ENCODE data around the gene TAPT1.
A peak's percentile ranks its signal among the peaks of the same experiment; 100 is the strongest.

The TAPT1 gene

DNA sequence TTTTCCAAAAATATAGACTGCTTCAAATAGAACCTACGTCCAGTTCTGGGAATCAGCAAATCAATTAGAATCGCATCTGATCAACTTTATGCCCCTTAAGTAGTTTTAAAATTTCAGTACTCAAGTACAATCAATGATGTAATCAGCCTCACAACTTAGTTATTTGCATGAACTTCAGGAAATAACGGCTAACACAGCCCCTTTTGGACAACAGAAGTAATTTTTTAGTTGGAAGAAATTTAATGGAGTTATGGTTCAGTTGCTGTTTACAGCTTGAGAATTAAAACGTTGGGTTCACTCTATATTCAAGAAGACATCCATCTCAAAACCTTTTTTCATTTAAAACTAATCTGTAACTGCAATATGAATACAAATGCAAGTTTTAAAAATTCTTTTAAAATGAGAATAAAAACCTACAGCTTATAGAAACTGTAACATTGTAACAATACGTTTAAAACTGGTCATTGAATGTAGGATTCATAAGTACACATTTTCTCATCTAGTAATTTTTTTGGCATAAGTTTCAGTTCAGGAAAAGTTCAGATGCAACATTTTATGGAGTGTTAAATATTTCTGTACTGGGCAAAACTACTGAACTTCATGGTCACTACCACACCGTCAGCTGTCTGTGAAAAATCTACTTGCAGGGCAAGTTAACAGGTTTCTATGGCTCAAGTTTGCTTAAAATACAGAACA is 956 bp downstream of the TAPT1 start:
- H3K4me3 ChIP-seq (ENCODE audit: low read length), result peak overlapping the region; percentile 86
- DNase-seq (ENCODE audit: low read depth), result no peak
- TF ChIP-seq, protein P1, sequence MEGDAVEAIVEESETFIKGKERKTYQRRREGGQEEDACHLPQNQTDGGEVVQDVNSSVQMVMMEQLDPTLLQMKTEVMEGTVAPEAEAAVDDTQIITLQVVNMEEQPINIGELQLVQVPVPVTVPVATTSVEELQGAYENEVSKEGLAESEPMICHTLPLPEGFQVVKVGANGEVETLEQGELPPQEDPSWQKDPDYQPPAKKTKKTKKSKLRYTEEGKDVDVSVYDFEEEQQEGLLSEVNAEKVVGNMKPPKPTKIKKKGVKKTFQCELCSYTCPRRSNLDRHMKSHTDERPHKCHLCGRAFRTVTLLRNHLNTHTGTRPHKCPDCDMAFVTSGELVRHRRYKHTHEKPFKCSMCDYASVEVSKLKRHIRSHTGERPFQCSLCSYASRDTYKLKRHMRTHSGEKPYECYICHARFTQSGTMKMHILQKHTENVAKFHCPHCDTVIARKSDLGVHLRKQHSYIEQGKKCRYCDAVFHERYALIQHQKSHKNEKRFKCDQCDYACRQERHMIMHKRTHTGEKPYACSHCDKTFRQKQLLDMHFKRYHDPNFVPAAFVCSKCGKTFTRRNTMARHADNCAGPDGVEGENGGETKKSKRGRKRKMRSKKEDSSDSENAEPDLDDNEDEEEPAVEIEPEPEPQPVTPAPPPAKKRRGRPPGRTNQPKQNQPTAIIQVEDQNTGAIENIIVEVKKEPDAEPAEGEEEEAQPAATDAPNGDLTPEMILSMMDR (conservative IDR thresholded peaks at IDR 0.05; ENCODE audit: low read depth, low read length), result no peak

DNA sequence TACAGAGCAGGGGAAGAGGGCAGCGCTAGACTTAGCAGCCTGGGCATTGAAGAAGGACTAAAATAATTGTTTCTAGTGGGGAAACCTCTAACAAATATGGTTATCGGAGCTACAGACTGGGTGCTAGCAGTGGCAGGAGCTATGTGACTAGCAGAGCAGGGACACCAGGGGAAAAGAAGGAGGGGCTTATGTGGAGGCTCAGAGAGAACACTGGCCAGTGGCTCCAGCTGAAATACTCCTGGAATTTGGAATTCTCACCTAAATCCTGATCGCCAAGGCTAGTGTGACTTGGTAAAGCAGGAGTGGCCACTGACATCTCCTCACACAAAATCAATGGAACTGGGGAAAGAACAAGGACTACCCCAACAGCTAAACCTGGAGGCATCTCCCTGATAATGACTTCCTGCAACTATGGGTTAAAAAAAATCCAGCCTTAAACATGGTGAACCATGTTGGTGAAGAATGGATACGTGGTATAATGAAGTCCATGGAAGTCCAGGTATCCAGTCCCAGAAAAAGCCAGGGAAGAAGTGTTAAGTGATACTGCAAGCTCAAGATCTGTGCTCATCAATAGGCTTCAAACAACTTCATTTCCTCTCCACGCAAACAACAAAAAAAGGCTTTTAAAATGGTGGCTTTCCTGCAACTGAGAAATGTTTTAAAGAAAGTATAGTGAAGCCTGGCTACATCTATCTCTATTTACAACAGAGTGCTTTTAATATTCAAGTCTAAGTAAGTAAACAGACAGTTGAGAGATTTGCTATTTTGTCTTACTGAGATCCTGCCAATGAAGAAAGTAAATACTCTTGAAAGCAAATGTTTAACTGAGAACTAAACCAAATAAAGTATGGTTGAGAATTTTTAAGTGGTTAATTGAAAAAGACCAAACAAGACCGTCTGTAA is 1.8 kb downstream of the TAPT1 start:
- TF ChIP-seq, protein P1 (conservative IDR thresholded peaks at IDR 0.05; ENCODE audit: low read depth, low read length), result no peak
- DNase-seq (ENCODE audit: low read depth), result no peak
- H3K4me3 ChIP-seq (ENCODE audit: low read length), result no peak overlapping the region

DNA sequence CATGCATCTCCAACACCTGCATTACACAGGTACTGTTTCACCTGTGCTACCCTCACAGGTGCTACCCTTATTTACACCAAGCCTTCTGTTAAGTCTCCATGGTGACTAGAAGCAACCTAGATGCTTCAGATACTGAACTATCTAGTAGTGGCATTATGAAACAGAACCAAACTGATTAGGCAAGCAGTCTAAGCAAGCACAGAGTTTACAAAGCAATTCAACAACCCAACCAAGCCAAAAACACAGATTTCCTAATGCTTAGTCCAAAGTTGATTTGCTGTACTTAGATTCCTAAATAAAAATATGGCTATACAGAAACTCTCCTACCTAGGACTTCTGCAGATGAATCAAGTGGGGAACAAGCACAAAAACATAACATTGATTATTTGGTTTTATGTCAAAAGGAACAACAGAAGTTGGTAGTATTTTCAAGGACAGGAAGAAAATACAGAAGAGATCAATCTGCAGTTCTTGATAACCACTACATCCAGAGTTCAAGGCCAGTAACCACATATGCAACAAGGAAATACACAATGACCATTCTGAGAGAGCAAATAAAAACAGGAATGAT is 3.2 kb downstream of the TAPT1 start:
- H3K4me3 ChIP-seq (ENCODE audit: low read length), result no peak overlapping the region
- TF ChIP-seq, protein P1 (conservative IDR thresholded peaks at IDR 0.05; ENCODE audit: low read depth, low read length), result no peak
- DNase-seq (ENCODE audit: low read depth), result no peak

DNA sequence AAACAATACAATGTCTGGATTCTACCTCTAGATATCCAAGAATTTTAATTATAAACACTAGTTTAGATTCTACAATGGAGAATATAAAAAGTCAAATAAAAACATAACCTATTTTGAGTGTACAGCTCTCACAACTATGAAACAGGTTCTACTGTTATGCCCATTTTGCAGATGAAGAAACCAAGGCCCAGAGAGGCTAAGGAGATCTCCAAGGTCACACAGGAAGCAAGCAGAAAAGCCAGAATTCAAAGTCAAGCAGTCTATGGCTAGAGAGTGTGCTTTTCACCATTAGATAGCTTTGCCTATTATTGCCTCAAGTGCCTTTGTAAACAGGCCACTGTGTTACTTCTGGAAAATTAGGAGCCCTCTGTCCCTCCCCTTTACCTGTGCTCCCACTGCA is 7.3 kb downstream of the TAPT1 start:
- no peak overlapping the region for H3K4me3 ChIP-seq (ENCODE audit: low read length)
- no peak for DNase-seq (ENCODE audit: low read depth)
- TF ChIP-seq, protein P1 (conservative IDR thresholded peaks at IDR 0.05; ENCODE audit: low read depth, low read length), result no peak

DNA sequence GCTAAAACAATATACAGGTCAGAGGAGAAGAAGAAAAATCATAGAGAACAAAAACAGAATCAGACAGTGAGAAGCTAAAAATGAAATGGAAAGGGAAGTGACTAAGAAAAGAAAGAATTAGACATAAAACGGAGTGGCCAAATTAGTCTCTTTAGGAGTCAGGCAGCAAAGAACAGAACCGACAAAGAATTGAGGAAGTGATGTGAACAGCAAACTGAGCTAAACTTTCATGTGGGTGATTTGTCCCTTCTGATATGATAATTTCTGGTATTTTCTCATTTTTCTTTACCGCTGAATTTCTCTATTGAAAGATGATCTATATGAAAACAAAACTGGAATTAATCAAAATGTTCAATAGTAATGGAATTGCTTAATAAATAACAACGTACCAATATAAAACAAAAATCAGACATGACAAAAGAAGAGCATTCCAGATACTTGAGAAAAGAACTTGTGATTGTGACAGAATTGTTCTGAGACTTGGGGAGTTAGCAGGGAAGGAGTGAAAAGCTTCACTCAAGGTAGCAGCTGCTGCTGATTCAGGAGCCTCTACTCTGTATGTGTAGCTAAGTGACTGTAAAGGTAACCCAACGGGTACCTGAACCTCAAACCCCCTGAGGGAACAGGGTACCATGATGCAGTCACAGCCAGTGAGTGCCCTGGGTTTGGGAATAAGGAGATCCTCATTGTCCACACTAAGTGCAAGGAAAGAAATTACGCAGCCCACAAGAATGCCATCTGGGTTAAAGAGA is 8.8 kb downstream of the TAPT1 start:
- DNase-seq (ENCODE audit: low read depth), result no peak
- TF ChIP-seq, protein P1 (conservative IDR thresholded peaks at IDR 0.05; ENCODE audit: low read depth, low read length), result no peak

DNA sequence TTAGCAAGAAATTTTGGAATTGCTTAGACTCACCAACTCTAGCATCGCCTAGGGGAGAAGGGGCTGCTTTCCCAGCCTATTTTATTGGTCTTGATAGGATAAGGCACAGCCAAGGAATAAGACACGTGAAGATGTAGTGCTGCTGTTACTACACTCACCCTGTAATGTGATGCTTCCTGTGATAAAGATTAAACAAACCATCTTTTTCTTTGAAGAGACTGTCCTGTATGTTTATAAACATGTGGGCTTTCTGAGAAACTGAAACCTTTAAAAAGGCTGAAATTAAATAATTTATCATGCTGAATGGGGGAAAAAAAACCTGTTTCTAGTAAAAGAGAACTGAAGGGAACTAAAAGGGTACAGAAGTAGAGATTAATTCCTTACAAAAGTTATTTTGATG is 13.2 kb downstream of the TAPT1 start:
- TF ChIP-seq, protein P1 (conservative IDR thresholded peaks at IDR 0.05; ENCODE audit: low read depth, low read length), result no peak
- DNase-seq (ENCODE audit: low read depth), result no peak
- no peak overlapping the region for H3K4me3 ChIP-seq (ENCODE audit: low read length)

More for the DNA sequence above, 8.8 kb downstream of the TAPT1 start:
- H3K4me3 ChIP-seq (ENCODE audit: low read length), result no peak overlapping the region

Data from retinal pigment epithelial cell (primary cell).